ENCODE data around the gene SNAI3.

Gene SNAI3

GRCh38 chr16:88720396-88720970, 34.2 kb upstream of the SNAI3 start:
- H3K4me2 ChIP-seq (ENCODE audit: low read length) = no peak overlapping the region
- no peak overlapping the region for H4K8ac ChIP-seq (ENCODE audit: low read depth, low read length)
- H3K23ac ChIP-seq (ENCODE audit: low read length) = no peak overlapping the region
- no peak overlapping the region for H3K4me3 ChIP-seq (ENCODE audit: low read depth, low read length)
- no peak overlapping the region for H2AFZ ChIP-seq (ENCODE audit: insufficient read depth, low read length, poor library complexity)
- H2AK5ac ChIP-seq (ENCODE audit: low read length) = no peak overlapping the region
- peaks cover 93 to 94% of the 10 kb centered on the region in 2 experiments for H3K36me3 ChIP-seq (ENCODE audit: control insufficient read depth in 1 of 2, insufficient read depth in 2 of 2, low read length in 2 of 2)
- no peak overlapping the region for H2BK12ac ChIP-seq (ENCODE audit: low read length)
- no peak overlapping the region for H2BK5ac ChIP-seq (ENCODE audit: low read depth, low read length, poor library complexity)
- H3K18ac ChIP-seq (ENCODE audit: low read length) = no peak overlapping the region
- peaks cover 11% of the 10 kb centered on the region for H3K9me3 ChIP-seq (ENCODE audit: insufficient read depth, low read depth, low read length)
- no peaks in the 10 kb centered on the region for H3K79me1 ChIP-seq (ENCODE audit: low read length)
- no peak overlapping the region for H2BK120ac ChIP-seq (ENCODE audit: insufficient read depth, low read length, poor library complexity)
- no peak overlapping the region for H3K4ac ChIP-seq (ENCODE audit: low read depth, low read length)
- no peaks in the 10 kb centered on the region for H3K79me2 ChIP-seq (ENCODE audit: control insufficient read depth, insufficient read depth, low read length, poor library complexity)
- H4K12ac ChIP-seq (ENCODE audit: low read depth, low read length) = no peak overlapping the region
- no peak for DNase-seq
- no CpG with 5 or more reads among the region's 23 CpGs for whole genome bisulfite sequencing (ENCODE audit: extremely low coverage, insufficient coverage, insufficient read length)
- H3K27me3 ChIP-seq (ENCODE audit: insufficient read depth, low read length) = no peaks in the 10 kb centered on the region
- no peak overlapping the region for H3K27ac ChIP-seq (ENCODE audit: low read depth, low read length)
- H3K9ac ChIP-seq (ENCODE audit: low read length) = no peak overlapping the region
- no peak overlapping the region for H4K91ac ChIP-seq (ENCODE audit: low read depth, low read length)
- no peaks in the 10 kb centered on the region for H3K4me1 ChIP-seq (ENCODE audit: control insufficient read depth in 1 of 2, insufficient read depth in 2 of 2, low read length in 2 of 2)
- H3K14ac ChIP-seq (ENCODE audit: low read length) = no peak overlapping the region

GRCh38 chr16:88719933-88720296, 33.6 kb upstream of the SNAI3 start:
- Histone ChIP-seq H3K4me1 (ENCODE audit: control insufficient read depth in 1 of 2, insufficient read depth in 2 of 2, low read length in 2 of 2) (no peaks in the 10 kb centered on the region), H2BK12ac (ENCODE audit: low read length) (no peak overlapping the region), H3K4me3 (ENCODE audit: low read depth, low read length) (no peak overlapping the region), H3K27me3 (ENCODE audit: insufficient read depth, low read length) (no peaks in the 10 kb centered on the region), H3K27ac (ENCODE audit: low read depth, low read length) (no peak overlapping the region), H3K9ac (ENCODE audit: low read length) (no peak overlapping the region), H3K36me3 (ENCODE audit: control insufficient read depth in 1 of 2, insufficient read depth in 2 of 2, low read length in 2 of 2) (peaks cover 93 to 94% of the 10 kb centered on the region in 2 experiments), H4K8ac (ENCODE audit: low read depth, low read length) (no peak overlapping the region), H2BK120ac (ENCODE audit: insufficient read depth, low read length, poor library complexity) (no peak overlapping the region), H2AFZ (ENCODE audit: insufficient read depth, low read length, poor library complexity) (no peak overlapping the region), H4K12ac (ENCODE audit: low read depth, low read length) (no peak overlapping the region), H3K79me1 (ENCODE audit: low read length) (no peaks in the 10 kb centered on the region), H4K91ac (ENCODE audit: low read depth, low read length) (no peak overlapping the region), H3K4ac (ENCODE audit: low read depth, low read length) (no peak overlapping the region), H2BK5ac (ENCODE audit: low read depth, low read length, poor library complexity) (no peak overlapping the region), H3K4me2 (ENCODE audit: low read length) (no peak overlapping the region), H2AK5ac (ENCODE audit: low read length) (no peak overlapping the region), H3K14ac (ENCODE audit: low read length) (no peak overlapping the region), H3K18ac (ENCODE audit: low read length) (no peak overlapping the region), H3K79me2 (ENCODE audit: control insufficient read depth, insufficient read depth, low read length, poor library complexity) (no peaks in the 10 kb centered on the region), H3K23ac (ENCODE audit: low read length) (no peak overlapping the region), H3K9me3 (ENCODE audit: insufficient read depth, low read depth, low read length) (peaks cover 11% of the 10 kb centered on the region)
- DNase-seq = no peak
- no CpG with 5 or more reads among the region's 19 CpGs for WGBS (ENCODE audit: extremely low coverage, insufficient coverage, insufficient read length)

GRCh38 chr16:88719267-88719932, 33.1 kb upstream of the SNAI3 start:
- Histone ChIP-seq H3K27me3 (ENCODE audit: insufficient read depth, low read length) (no peaks in the 10 kb centered on the region), H3K18ac (ENCODE audit: low read length) (no peak overlapping the region), H3K4me3 (ENCODE audit: low read depth, low read length) (no peak overlapping the region), H3K79me2 (ENCODE audit: control insufficient read depth, insufficient read depth, low read length, poor library complexity) (no peaks in the 10 kb centered on the region), H3K79me1 (ENCODE audit: low read length) (no peaks in the 10 kb centered on the region), H3K4ac (ENCODE audit: low read depth, low read length) (no peak overlapping the region), H4K91ac (ENCODE audit: low read depth, low read length) (no peak overlapping the region), H4K8ac (ENCODE audit: low read depth, low read length) (no peak overlapping the region), H2AK5ac (ENCODE audit: low read length) (no peak overlapping the region), H3K4me2 (ENCODE audit: low read length) (no peak overlapping the region), H3K36me3 (ENCODE audit: control insufficient read depth in 1 of 2, insufficient read depth in 2 of 2, low read length in 2 of 2) (peaks cover 93 to 94% of the 10 kb centered on the region in 2 experiments), H2AFZ (ENCODE audit: insufficient read depth, low read length, poor library complexity) (no peak overlapping the region), H3K14ac (ENCODE audit: low read length) (no peak overlapping the region), H4K12ac (ENCODE audit: low read depth, low read length) (no peak overlapping the region), H3K9me3 (ENCODE audit: insufficient read depth, low read depth, low read length) (peaks cover 10% of the 10 kb centered on the region), H3K4me1 (ENCODE audit: control insufficient read depth in 1 of 2, insufficient read depth in 2 of 2, low read length in 2 of 2) (no peaks in the 10 kb centered on the region), H2BK5ac (ENCODE audit: low read depth, low read length, poor library complexity) (no peak overlapping the region), H2BK12ac (ENCODE audit: low read length) (no peak overlapping the region), H2BK120ac (ENCODE audit: insufficient read depth, low read length, poor library complexity) (no peak overlapping the region), H3K9ac (ENCODE audit: low read length) (no peak overlapping the region), H3K23ac (ENCODE audit: low read length) (no peak overlapping the region), H3K27ac (ENCODE audit: low read depth, low read length) (no peak overlapping the region)
- WGBS (ENCODE audit: extremely low coverage, insufficient coverage, insufficient read length) = no CpG with 5 or more reads among the region's 29 CpGs
- no peak for DNase-seq

GRCh38 chr16:88718178-88718577, 31.9 kb upstream of the SNAI3 start:
- H2AFZ ChIP-seq (ENCODE audit: insufficient read depth, low read length, poor library complexity) = no peak overlapping the region
- no peaks in the 10 kb centered on the region for H3K79me2 ChIP-seq (ENCODE audit: control insufficient read depth, insufficient read depth, low read length, poor library complexity)
- H3K4me2 ChIP-seq (ENCODE audit: low read length) = no peak overlapping the region
- no peak overlapping the region for H3K9ac ChIP-seq (ENCODE audit: low read length)
- H2AK5ac ChIP-seq (ENCODE audit: low read length) = no peak overlapping the region
- H3K79me1 ChIP-seq (ENCODE audit: low read length) = no peaks in the 10 kb centered on the region
- no CpG with 5 or more reads among the region's 11 CpGs for WGBS (ENCODE audit: extremely low coverage, insufficient coverage, insufficient read length)
- H3K14ac ChIP-seq (ENCODE audit: low read length) = no peak overlapping the region
- no peak overlapping the region for H4K91ac ChIP-seq (ENCODE audit: low read depth, low read length)
- no peak overlapping the region for H2BK120ac ChIP-seq (ENCODE audit: insufficient read depth, low read length, poor library complexity)
- H3K4ac ChIP-seq (ENCODE audit: low read depth, low read length) = no peak overlapping the region
- H4K12ac ChIP-seq (ENCODE audit: low read depth, low read length) = no peak overlapping the region
- H3K36me3 ChIP-seq (ENCODE audit: control insufficient read depth in 1 of 2, insufficient read depth in 2 of 2, low read length in 2 of 2) = peaks cover 95% of the 10 kb centered on the region in 2 experiments
- H3K23ac ChIP-seq (ENCODE audit: low read length) = no peak overlapping the region
- no peak overlapping the region for H3K4me3 ChIP-seq (ENCODE audit: low read depth, low read length)
- no peaks in the 10 kb centered on the region for H3K27me3 ChIP-seq (ENCODE audit: insufficient read depth, low read length)
- H3K4me1 ChIP-seq (ENCODE audit: control insufficient read depth in 1 of 2, insufficient read depth in 2 of 2, low read length in 2 of 2) = no peaks in the 10 kb centered on the region
- H4K8ac ChIP-seq (ENCODE audit: low read depth, low read length) = no peak overlapping the region
- H2BK12ac ChIP-seq (ENCODE audit: low read length) = no peak overlapping the region
- peaks cover 10% of the 10 kb centered on the region for H3K9me3 ChIP-seq (ENCODE audit: insufficient read depth, low read depth, low read length)
- DNase-seq = no peak
- H3K27ac ChIP-seq (ENCODE audit: low read depth, low read length) = no peak overlapping the region
- no peak overlapping the region for H2BK5ac ChIP-seq (ENCODE audit: low read depth, low read length, poor library complexity)
- no peak overlapping the region for H3K18ac ChIP-seq (ENCODE audit: low read length)
